BLaER1 treated with 17β-estradiol and CSF1 and Interleukin-3, amounts not matched to agents 10 nM and 100 nM (cell line): ENCODE results near the gene PLCB3.

Experiments
- H3K27ac ChIP-seq, 11 experiments: shearing (Covaris generic); formaldehyde crosslinking; 2 replicates each; pipeline ENCODE4 v1.8.1; 2022
- H3K27me3 ChIP-seq, 11 experiments: shearing (Covaris generic); formaldehyde crosslinking; 2 replicates each; pipeline ENCODE4 v1.8.1; 2022
- H3K36me3 ChIP-seq, 11 experiments: shearing (Covaris generic); formaldehyde crosslinking; 2 replicates each; pipeline ENCODE4 v1.8.1; 2022
- H3K4me1 ChIP-seq, 10 experiments: shearing (Covaris generic); formaldehyde crosslinking; 2 replicates each; pipeline ENCODE4 v1.8.1; 2022
- H3K4me2 ChIP-seq, 11 experiments: shearing (Covaris generic); formaldehyde crosslinking; 2 replicates each; pipeline ENCODE4 v1.8.1; 2022
- H3K4me3 ChIP-seq, 10 experiments: shearing (Covaris generic); formaldehyde crosslinking; 2 replicates each; pipeline ENCODE4 v1.8.1; 2022
- H3K9ac ChIP-seq, 11 experiments: shearing (Covaris generic); formaldehyde crosslinking; 2 replicates each; pipeline ENCODE4 v1.8.1; 2022
- H3K9me3 ChIP-seq, 11 experiments: shearing (Covaris generic); formaldehyde crosslinking; replicated peaks in 1 of 11; 2 replicates each; pipeline ENCODE4 v1.8.1; 2022
- H4K20me1 ChIP-seq, 11 experiments: shearing (Covaris generic); formaldehyde crosslinking; 2 replicates each; pipeline ENCODE4 v1.8.1; 2022
- Cebpa-rat ChIP-seq, 11 experiments: shearing (Covaris generic); IDR thresholded peaks; 2 replicates each; pipeline ENCODE4 v1.8.1; 2022

Gene PLCB3

DNA sequence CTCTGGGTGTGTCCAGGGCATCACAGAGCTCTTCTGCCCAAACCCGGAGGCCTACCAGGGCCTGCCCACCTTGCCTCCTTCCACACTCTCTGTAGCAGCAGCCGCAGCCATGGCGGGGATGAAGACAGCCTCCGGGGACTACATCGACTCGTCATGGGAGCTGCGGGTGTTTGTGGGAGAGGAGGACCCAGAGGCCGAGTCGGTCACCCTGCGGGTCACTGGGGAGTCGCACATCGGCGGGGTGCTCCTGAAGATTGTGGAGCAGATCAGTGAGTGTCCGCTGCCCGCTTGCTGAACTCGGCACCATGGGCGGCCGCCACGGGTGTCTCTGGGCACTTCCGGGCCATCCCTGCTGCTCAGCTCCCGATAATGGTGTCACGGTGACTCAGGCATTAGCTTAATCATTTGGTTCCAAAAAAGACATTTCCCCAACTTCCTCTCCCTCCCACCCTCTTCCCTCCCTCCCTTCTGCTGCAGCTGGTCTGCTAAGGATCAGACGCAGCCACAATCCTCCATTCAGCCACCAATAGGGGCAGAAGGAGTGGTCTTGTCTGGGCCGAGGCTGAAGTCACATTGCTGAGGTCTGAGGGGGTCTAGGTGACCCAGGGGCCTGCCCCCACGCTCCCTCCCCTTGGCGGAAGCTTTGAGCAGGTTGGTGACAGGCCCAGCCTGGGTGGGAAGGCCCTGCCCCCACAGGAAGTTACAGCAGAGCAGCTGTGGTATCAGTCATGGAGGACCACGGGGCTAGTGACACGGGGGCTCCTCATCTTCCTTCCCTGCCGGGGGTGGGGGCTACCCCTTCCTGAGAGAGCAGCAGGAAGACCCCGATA is 43.9 kb upstream of the PLCB3 start:
- H3K36me3 ChIP-seq: peaks cover 41 to 80% (median 62%) of the 10 kb centered on the region in 11 experiments

DNA sequence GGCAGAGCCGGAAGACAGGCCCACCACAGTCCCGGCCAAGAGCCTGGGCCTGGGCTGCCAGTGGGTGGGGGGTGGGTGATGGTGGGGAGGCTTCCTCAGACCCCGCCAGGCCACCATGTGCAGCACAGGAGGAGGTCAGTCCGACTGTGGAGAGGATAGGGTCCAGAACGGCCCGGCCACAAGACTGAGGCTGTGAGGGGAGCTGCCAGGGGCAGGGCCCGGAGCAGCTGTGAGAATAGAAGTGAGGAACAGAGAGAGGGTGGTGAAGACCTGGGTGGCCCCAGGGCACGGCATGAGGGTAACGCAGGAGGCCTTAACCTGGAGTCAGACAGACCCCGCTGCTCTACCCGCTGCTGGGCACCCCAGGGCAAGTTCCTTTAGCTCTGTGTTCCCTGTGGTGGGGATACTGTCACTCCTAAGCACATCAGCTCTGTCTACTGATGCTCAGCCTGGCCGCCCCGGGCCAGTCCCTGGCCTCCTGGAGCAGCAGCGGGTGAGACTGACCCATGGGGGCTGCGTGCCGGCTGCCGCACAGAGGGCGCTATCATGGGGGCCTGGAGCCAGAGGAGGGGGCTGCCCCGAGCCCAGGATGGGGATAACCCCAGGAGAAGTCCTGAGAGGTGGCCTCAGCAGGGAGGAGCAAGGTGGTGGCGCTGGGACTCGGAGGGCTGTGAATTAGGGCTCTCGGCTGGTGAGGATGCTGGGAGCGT is 43.1 kb upstream of the PLCB3 start:
- Histone ChIP-seq H3K9ac (peak overlapping the region; percentile 93 to 99 (median 96)), H3K27ac (peak overlapping the region; percentile 74 to 100 (median 97)), H4K20me1 (peaks cover 42 to 70% (median 60%) of the 10 kb centered on the region in 11 experiments), H3K36me3 (peaks cover 49 to 80% (median 65%) of the 10 kb centered on the region in 11 experiments), H3K9me3 (no peaks in the 10 kb centered on the region), H3K4me3 (peak overlapping the region; percentile 82 to 98 (median 94)), H3K4me2 (peak overlapping the region; percentile 96 to 100 (median 99)), H3K27me3 (no peaks in the 10 kb centered on the region), H3K4me1 (peaks cover 69 to 85% (median 79%) of the 10 kb centered on the region in 10 experiments)
- TF ChIP-seq Cebpa-rat (IDR thresholded peaks at IDR 0.05): no peak

More for the DNA sequence above, 43.9 kb upstream of the PLCB3 start:
- Histone ChIP-seq H3K4me1 (peaks cover 61 to 78% (median 73%) of the 10 kb centered on the region in 10 experiments), H3K9ac (peak overlapping the region; percentile 93 to 99 (median 96)), H3K27me3 (no peaks in the 10 kb centered on the region), H3K27ac (peak overlapping the region; percentile 87 to 100 (median 97)), H3K4me3 (peak overlapping the region; percentile 82 to 98 (median 94)), H3K4me2 (peak overlapping the region; percentile 96 to 100 (median 99)), H4K20me1 (peaks cover 47 to 75% (median 63%) of the 10 kb centered on the region in 11 experiments), H3K9me3 (no peaks in the 10 kb centered on the region)
- 0 out of 22 replicates have a peak, but pooled peaks of 2 of the 11 experiments have one; percentile 15 to 33 for TF ChIP-seq Cebpa-rat (IDR thresholded peaks at IDR 0.05)

DNA sequence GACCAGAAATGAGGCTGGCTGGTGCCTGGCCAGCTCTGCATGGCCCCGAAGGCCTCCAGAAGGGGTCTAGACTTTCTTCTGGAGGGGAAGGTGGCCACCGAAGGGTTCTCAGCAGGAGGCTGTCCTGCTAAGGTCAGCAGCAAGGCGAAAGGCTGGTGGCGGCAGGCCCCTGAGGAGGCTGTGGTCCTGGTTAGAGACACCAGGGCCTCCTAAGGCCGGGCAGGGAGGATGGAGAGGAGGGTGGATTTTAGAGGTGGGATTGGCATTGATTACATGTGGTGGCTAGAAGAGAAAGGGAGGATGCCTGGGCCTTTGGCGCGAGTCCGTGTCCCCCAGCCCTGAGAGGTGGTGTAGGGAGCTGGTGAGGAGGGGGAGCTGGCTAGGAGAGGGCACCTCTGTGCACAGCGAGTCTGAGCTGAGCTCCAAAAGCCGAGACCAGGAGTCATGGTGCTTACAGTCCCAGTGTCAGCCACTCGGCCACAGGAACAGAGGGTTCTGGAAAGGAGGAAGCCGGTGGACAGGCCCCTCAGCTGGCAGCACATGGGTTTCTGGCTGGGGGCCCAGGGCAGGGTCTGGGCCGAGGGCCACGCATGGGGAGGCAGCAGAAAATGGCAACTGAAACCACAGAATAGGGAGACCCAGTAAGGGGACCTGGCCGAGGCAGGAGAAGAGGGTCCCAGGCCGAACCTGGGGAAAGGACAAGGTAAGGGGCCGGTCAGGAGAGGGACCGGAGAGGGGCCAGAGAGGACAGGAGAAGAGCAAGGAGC is 42.4 kb upstream of the PLCB3 start:
- peak overlapping the region; percentile 74 to 100 (median 97); a peak in 21 of 22 replicates for H3K27ac ChIP-seq
- H3K4me2 ChIP-seq: peak overlapping the region; percentile 96 to 100 (median 99)
- peak overlapping the region; percentile 82 to 98 (median 94) for H3K4me3 ChIP-seq
- TF ChIP-seq Cebpa-rat (IDR thresholded peaks at IDR 0.05): no peak
- H3K27me3 ChIP-seq: no peaks in the 10 kb centered on the region
- peak overlapping the region; percentile 93 to 99 (median 96) for H3K9ac ChIP-seq
- H3K4me1 ChIP-seq: peaks cover 76 to 88% (median 81%) of the 10 kb centered on the region in 10 experiments
- H4K20me1 ChIP-seq: peaks cover 34 to 70% (median 58%) of the 10 kb centered on the region in 11 experiments
- H3K9me3 ChIP-seq: no peaks in the 10 kb centered on the region
- H3K36me3 ChIP-seq: peaks cover 55 to 80% (median 69%) of the 10 kb centered on the region in 11 experiments

DNA sequence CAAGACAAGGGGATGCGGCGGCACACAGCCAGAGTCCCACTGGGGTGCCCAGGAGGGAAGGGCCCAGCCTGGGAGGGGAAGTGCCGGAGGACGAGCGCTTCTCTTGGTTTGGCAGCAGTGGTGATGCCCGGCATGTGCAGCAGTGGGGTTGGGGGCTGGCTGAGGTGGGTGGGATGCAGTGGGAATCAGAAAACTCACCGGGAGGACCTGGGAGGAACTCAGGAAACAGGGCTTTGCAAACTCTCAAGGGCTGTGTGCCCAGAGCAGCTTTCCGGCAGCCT is 41.8 kb upstream of the PLCB3 start:
- H3K4me2 ChIP-seq: peak overlapping the region; percentile 96 to 100 (median 99)
- no peaks in the 10 kb centered on the region for H3K9me3 ChIP-seq
- H4K20me1 ChIP-seq: peaks cover 30 to 70% (median 53%) of the 10 kb centered on the region in 11 experiments; a peak in 21 of 22 replicates
- no peaks in the 10 kb centered on the region for H3K27me3 ChIP-seq
- peak overlapping the region; percentile 74 to 100 (median 97); a peak in 20 of 22 replicates for H3K27ac ChIP-seq
- H3K4me3 ChIP-seq: peak overlapping the region; percentile 82 to 98 (median 94); a peak in 19 of 20 replicates
- TF ChIP-seq Cebpa-rat (IDR thresholded peaks at IDR 0.05): no peak
- H3K36me3 ChIP-seq: peaks cover 56 to 80% (median 69%) of the 10 kb centered on the region in 11 experiments
- H3K9ac ChIP-seq: peak overlapping the region; percentile 93 to 99 (median 96)
- peaks cover 76 to 88% (median 81%) of the 10 kb centered on the region in 10 experiments for H3K4me1 ChIP-seq

DNA sequence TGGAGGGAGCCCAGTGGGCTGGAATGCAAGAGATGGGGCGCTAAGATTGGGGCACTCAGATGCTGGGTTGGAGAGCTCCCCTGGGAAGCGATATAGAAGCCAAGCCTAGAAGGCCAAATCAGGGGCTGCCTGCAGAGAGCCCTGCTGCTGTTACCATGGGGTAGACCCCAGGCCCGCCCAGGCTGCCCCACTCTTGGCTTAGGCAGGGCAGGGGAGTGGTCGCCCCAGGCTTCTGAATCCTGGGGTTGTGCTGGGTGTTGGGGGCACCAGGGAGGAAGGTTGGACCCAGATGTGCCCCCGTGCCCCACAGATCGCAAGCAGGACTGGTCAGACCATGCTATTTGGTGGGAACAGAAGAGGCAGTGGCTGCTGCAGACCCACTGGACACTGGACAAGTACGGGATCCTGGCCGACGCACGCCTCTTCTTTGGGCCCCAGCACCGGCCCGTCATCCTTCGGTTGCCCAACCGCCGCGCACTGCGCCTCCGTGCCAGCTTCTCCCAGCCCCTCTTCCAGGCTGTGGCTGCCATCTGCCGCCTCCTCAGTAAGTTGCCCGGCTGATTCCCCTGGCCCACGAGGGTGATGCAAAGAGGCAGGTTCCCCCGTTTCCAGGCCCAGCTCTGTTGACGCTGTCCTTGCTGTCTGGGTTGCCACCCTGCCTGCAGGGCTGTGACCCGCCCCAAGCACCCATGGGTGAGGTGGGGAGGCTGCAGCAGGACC is 40.9 kb upstream of the PLCB3 start:
- no peak for TF ChIP-seq Cebpa-rat (IDR thresholded peaks at IDR 0.05)
- Histone ChIP-seq H3K4me2 (peak overlapping the region; percentile 96 to 100 (median 99)), H3K4me3 (peak overlapping the region in 5 of 10 experiments; percentile 28 to 98 (median 96); a peak in 4 of 20 replicates), H3K36me3 (peaks cover 51 to 85% (median 73%) of the 10 kb centered on the region in 11 experiments), H3K9me3 (no peaks in the 10 kb centered on the region), H3K27ac (peak overlapping the region in 10 of 11 experiments; percentile 1 to 99 (median 28); a peak in 9 of 22 replicates), H3K4me1 (peaks cover 76 to 88% (median 81%) of the 10 kb centered on the region in 10 experiments), H4K20me1 (peaks cover 30 to 79% (median 48%) of the 10 kb centered on the region in 11 experiments; a peak in 20 of 22 replicates), H3K9ac (peak overlapping the region; percentile 9 to 99 (median 96); a peak in 17 of 22 replicates), H3K27me3 (no peaks in the 10 kb centered on the region)

DNA sequence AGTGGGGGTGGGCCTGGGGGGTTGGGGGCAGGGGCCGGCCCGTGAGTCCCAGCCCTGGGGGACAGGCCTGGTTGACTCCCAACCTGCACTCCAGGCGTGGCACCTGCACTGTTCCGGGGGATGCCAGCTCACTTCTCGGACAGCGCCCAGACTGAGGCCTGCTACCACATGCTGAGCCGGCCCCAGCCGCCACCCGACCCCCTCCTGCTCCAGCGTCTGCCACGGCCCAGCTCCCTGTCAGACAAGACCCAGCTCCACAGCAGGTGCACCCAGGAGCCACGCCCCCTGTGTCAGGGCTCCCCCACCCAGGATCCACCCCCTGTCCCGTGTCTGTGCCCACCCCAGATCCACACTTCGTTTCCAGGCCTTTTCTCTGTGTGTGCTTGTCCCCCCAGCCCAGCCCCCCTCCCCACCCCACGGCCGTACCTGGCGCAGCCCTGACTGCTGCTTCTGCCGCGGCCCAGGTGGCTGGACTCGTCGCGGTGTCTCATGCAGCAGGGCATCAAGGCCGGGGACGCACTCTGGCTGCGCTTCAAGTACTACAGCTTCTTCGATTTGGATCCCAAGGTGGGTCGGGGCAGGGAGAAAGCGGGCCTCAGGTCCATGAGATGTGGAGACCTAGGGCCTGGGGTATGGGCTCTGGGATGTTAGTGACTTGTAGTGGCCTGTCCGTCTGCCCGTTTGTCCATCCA is 40.0 kb upstream of the PLCB3 start:
- Histone ChIP-seq H3K4me3 (peak overlapping the region in 1 of 10 experiments; percentile 22; a peak in 1 of 20 replicates), H3K9ac (peak overlapping the region in 8 of 11 experiments; percentile 3 to 53 (median 21); a peak in 7 of 22 replicates), H3K36me3 (peaks cover 58 to 92% (median 81%) of the 10 kb centered on the region in 11 experiments), H3K4me2 (peak overlapping the region; percentile 16 to 97 (median 80); a peak in 18 of 22 replicates), H3K9me3 (no peaks in the 10 kb centered on the region), H4K20me1 (peaks cover 30 to 87% (median 46%) of the 10 kb centered on the region in 11 experiments; a peak in 20 of 22 replicates), H3K27me3 (no peaks in the 10 kb centered on the region), H3K27ac (peak overlapping the region in 7 of 11 experiments; percentile 6 to 82 (median 30); a peak in 4 of 22 replicates), H3K4me1 (peaks cover 76 to 88% (median 81%) of the 10 kb centered on the region in 10 experiments)
- no peak for TF ChIP-seq Cebpa-rat (IDR thresholded peaks at IDR 0.05)

DNA sequence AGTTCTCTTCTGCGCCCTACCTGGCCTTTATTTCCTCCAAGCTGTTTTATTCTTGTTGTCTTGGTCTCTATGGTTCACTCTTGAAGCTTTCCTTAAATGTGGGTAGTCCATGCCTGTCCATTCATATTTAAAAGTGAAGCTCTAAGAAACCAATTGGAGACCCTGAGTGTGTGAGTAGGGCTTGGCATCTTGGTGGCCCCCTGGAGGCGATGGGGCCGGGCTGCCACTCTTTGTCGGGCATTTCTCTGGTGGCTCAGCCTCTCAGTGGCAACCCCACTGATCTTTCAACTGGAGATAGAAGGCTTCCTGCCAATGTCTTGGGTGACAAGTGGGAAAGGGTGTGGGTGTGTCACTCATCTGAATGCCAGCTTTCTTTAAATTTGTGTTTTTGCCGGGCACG is 34.5 kb upstream of the PLCB3 start:
- no peak for TF ChIP-seq Cebpa-rat (IDR thresholded peaks at IDR 0.05)
- H4K20me1 ChIP-seq: peaks cover 4 to 97% (median 51%) of the 10 kb centered on the region in 11 experiments; a peak in 20 of 22 replicates
- H3K9ac ChIP-seq: peak overlapping the region in 2 of 11 experiments; percentile 30 to 37; a peak in 3 of 22 replicates
- H3K36me3 ChIP-seq: peaks cover 79 to 98% (median 91%) of the 10 kb centered on the region in 11 experiments
- peak overlapping the region in 1 of 11 experiments; percentile 37; a peak in 3 of 22 replicates for H3K27ac ChIP-seq
- peak overlapping the region; percentile 7 to 57 (median 36); a peak in 16 of 22 replicates for H3K4me2 ChIP-seq
- no peaks in the 10 kb centered on the region for H3K27me3 ChIP-seq
- peaks cover 61 to 99% (median 70%) of the 10 kb centered on the region in 10 experiments for H3K4me1 ChIP-seq
- no peaks in the 10 kb centered on the region for H3K9me3 ChIP-seq
- no peak overlapping the region for H3K4me3 ChIP-seq
